ENCODE measurements around the gene SLC12A9.
A peak's percentile ranks its signal among the peaks of the same experiment; 100 is the strongest.
"Not testable (repeated sequence)": the region's sequence is repeated elsewhere in the genome, so short reads cannot be mapped to it uniquely, and the experiment has no call there.

SLC12A9 gene, protein sequence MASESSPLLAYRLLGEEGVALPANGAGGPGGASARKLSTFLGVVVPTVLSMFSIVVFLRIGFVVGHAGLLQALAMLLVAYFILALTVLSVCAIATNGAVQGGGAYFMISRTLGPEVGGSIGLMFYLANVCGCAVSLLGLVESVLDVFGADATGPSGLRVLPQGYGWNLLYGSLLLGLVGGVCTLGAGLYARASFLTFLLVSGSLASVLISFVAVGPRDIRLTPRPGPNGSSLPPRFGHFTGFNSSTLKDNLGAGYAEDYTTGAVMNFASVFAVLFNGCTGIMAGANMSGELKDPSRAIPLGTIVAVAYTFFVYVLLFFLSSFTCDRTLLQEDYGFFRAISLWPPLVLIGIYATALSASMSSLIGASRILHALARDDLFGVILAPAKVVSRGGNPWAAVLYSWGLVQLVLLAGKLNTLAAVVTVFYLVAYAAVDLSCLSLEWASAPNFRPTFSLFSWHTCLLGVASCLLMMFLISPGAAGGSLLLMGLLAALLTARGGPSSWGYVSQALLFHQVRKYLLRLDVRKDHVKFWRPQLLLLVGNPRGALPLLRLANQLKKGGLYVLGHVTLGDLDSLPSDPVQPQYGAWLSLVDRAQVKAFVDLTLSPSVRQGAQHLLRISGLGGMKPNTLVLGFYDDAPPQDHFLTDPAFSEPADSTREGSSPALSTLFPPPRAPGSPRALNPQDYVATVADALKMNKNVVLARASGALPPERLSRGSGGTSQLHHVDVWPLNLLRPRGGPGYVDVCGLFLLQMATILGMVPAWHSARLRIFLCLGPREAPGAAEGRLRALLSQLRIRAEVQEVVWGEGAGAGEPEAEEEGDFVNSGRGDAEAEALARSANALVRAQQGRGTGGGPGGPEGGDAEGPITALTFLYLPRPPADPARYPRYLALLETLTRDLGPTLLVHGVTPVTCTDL

DNA sequence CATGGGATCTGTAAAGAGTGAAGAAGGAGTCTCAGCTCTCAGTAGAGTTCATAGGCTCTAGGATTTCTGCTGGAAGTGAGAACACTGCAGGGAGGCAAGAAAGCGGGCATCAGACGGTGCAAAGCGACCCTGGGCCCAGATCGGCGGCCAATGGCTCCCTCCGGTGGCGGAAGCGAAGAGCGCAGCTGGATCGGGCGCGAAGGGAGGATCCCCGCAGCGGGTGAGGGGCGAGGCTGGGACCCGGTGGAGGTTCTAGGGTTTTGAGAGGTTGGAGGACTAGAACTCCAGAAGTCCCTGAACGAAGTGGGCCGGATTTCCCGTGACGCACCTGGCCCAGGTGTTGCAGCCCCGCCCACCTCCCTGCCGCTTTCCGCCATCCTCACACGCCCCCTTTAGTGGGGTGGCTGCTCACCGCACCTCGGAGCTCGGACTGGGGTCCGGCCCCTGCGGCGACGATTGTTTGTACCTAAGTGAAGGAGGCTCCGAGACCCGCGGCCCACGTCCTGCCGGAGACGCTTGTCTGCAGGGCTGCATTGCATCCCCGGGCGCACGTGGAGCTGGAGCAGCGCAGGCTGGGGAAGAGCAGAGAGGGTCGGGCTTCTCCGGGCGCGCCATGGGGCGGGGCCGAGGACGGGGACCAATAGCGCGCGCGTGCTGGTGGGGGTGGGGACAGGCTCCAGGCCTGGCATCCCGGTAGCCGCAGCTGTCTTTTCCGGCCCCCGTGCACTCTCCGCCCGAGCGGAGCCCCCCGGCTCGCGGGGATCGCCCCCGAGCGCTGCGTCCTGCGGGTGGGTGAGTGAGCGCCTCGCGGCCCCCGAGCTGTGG is at the start of gene SLC12A9:
Gene SLC12A9, plus strand, starts transcription at position 666 of the 825 bp plus-strand sequence. CDS start 1,485 bp downstream, outside the sequence.
- peak; percentile 98 for ATAC-seq
- Mint-ChIP-seq H3K27me3 (no peaks in the 10 kb centered on the region), H3K4me3 (peak within 1 kb of the TSS; percentile 85 to 99), H3K27ac (peak within 1 kb of the TSS; percentile 50 to 88), H3K9me3 (no peaks in the 10 kb centered on the region), H3K4me1 (peaks cover 52% of the 10 kb centered on the region)
- peak; percentile 85 to 86 for DNase-seq

DNA sequence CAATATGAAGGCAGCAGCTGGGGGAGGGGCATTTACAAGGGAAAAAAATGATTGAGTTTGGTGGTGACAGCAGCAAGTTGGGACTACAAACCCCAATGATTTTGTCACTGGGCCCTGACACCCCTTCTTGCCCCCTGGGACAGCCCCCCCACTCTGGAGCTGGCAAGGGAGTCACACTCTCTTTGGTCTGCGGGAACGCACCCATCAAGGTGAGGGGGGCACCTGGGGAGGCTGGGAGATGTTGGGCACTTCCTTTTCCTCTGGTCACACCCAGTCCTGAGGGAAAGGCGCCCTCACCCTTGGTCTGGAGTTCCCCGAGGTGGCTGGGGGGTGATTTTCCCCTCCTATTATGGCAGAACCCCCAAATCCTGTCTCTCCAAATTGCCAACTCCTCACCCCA is 49.6 kb upstream of the SLC12A9 start:
- Mint-ChIP-seq H3K9me3 (no peaks in the 10 kb centered on the region), H3K27me3 (peaks cover 17% of the 10 kb centered on the region), H3K27ac (no peak overlapping the region), H3K4me1 (peaks cover 10% of the 10 kb centered on the region), H3K4me3 (no peak overlapping the region)
- ATAC-seq (no peak), DNase-seq (no peak)

DNA sequence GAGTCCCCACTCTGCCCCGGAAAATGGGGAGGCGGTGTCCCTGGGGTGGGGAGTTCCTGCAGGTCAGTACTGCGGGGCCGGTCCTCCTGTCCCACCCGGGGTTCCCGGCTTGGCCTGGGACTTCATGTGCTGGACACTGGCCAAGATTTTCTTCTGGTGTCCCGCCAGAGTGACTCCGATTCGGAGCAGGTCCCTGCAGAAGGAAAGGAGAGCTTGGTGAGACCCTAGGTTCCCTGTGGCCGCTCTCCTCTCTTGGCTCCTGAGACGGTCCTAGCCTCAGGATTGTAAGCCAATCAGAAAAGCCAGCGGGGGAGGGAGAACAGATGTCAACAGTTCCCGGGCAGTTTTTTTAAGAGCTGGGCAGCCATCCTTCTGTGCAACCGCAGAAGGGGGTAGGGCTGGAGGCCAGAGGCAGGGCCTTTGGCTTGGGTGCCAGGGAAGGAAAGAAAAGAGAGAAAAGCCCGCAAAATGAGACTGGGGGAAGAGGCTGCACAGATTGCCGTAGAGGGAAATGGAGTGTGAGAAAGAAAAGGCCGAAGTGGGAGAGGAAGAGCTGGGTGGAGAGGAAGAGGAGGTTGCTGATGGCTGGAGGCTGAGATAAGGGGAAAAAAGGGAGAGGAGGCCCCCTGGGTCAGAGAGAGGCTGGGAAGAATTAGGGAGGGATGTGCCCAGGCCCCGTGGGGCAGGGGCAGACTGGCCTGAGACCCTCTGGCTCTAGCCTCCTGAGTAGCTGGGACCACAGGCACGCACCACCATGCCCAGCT is 48.9 kb upstream of the SLC12A9 start:
- Mint-ChIP-seq H3K4me1 (peaks cover 10% of the 10 kb centered on the region), H3K9me3 (no peaks in the 10 kb centered on the region), H3K27ac (peak overlapping the region in 1 of 2 donors; percentile 79), H3K4me3 (peak overlapping the region in 1 of 2 donors; percentile 0), H3K27me3 (peaks cover 11% of the 10 kb centered on the region)
- ATAC-seq = peak; percentile 68
- peak; percentile 23 to 53 for DNase-seq

DNA sequence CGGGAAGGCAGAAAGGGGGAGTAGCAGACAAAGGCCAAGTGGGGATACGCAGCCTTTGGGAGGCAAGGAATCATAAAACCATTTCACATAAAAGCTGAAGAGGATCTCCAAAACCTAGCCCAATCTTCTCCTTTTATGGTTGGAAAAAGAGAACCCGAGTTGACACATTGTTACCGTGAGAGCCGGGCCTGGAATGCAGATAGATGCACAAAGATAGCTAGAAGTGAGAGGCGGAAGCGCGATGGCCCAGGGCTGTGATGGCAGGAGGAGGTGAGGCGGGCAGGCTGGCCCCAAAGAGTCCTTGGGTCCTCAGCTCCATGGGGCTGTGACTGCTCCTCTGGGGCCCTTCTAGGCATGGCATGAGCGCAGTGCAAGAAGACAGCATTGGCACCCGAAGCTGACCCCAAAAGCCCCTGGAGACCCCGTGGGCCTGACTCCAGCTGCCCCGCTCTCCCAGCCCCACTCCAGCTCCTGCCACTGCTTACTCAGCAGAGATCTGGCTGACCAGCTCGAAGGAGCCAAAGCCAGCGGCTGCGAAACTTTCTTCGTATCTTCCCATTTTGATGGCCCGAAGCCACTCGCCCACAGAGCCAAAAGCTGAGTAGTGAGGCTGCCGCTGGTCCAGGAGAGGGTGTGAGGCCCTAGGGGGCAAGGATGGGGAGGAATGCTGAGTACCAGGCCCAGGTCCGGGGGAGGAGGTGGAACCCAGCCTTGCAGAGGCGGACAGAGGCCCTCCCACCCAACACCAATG is 47.7 kb upstream of the SLC12A9 start:
- H3K4me1 Mint-ChIP-seq = peaks cover 10% of the 10 kb centered on the region
- ATAC-seq (no peak), DNase-seq (no peak)
- H3K27me3 Mint-ChIP-seq = no peaks in the 10 kb centered on the region
- peak overlapping the region in 1 of 2 donors; percentile 35 for H3K27ac Mint-ChIP-seq
- no peaks in the 10 kb centered on the region for H3K9me3 Mint-ChIP-seq
- H3K4me3 Mint-ChIP-seq = no peak overlapping the region

DNA sequence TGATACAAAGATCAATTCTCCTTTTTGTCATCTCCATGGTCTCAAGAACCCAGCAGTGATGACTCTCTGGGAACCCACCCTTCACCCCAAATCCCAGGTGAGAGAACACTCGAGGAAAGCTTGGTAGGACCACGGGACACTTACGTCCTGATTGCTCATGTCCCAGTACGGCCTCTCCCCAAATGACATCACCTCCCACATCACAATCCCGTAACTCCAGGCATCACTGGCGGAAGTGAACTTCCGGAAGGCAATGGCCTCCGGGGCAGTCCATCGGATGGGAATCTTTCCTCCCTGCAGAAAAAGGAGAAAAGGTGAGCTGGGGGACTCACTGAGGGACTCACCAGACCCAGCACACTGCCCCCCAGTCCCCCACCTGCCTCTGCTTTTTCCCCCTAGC is 46.2 kb upstream of the SLC12A9 start:
- Mint-ChIP-seq H3K27ac (no peak overlapping the region), H3K27me3 (no peaks in the 10 kb centered on the region), H3K4me3 (no peak overlapping the region), H3K9me3 (no peaks in the 10 kb centered on the region), H3K4me1 (peaks cover 10% of the 10 kb centered on the region)
- DNase-seq (no peak), ATAC-seq (no peak)

DNA sequence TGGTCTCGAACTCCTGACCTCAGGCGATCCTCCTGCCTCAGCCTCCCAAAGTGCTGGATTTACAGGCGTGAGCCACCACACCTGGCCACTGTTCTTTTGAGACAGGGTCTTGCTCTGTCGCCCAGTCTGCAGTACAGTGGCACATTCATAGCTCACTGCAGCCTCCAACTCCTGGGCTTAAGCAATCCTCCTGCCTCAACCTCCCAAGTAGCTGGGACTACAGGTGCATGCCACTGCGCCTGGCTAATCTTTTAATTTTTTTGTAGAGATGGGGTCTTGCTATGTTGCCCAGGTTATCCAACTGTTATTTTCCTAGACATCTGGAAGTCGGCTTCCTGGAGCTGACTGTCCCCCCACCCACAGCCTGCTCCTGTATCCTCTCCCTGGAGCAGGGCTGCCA is 45.6 kb upstream of the SLC12A9 start:
- H3K27me3 Mint-ChIP-seq, H3K9me3 Mint-ChIP-seq, H3K4me3 Mint-ChIP-seq, ATAC-seq, DNase-seq, H3K4me1 Mint-ChIP-seq: not testable (repeated sequence)
- H3K27ac Mint-ChIP-seq = peak overlapping the region in 1 of 2 donors; percentile 8

DNA sequence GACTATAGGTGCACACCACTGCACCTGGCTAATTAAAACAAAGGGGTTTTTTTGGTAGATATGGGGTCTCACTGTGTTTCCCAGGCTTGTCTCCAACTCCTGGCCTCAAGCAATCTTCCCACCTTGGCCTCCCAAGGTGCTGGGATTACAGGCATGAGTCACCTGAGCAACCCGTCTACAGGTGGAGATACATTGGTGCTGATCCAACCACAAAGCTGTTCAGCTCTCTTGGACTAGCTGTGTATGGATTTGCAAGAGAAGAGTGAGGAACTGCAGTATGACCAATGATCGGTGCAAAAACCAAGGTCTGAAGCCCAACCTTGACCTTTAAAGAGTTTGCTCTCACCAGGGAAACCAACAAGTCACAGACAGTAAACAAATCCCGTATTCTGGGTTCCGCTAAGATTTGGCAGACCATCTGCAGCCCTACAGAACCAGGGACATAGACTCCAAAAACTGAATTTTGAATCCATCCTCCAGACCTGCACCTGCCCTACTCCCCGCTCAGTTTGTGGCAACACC is 44.1 kb upstream of the SLC12A9 start:
- H3K4me1 Mint-ChIP-seq = peaks cover 7% of the 10 kb centered on the region
- DNase-seq (no peak), ATAC-seq (no peak)
- no peaks in the 10 kb centered on the region for H3K9me3 Mint-ChIP-seq
- H3K27me3 Mint-ChIP-seq = no peaks in the 10 kb centered on the region
- H3K4me3 Mint-ChIP-seq = no peak overlapping the region
- H3K27ac Mint-ChIP-seq = no peak overlapping the region

DNA sequence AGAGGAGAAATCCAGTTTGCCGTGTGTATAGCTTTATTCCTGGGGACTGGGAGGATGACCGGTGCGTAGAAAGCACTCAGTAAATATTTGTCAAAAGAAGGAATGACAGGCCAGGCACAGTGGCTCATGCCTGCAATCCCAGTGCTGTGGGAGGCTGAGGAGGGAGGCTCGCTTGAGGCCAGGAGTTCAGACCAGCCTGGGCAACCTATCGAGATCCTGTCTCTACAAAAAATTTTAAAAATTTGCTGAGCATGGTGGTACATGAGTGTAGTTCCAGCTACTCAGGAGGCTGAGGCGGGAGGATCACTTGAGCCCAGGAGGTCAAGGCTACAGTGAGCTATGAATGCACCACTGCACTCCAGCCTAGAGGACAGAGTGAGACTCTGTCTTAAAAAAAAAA is 41.0 kb upstream of the SLC12A9 start:
- no peaks in the 10 kb centered on the region for H3K4me1 Mint-ChIP-seq
- H3K27ac Mint-ChIP-seq = no peak overlapping the region
- DNase-seq (no peak), ATAC-seq (no peak)
- no peak overlapping the region for H3K4me3 Mint-ChIP-seq
- no peaks in the 10 kb centered on the region for H3K9me3 Mint-ChIP-seq
- no peaks in the 10 kb centered on the region for H3K27me3 Mint-ChIP-seq

DNA sequence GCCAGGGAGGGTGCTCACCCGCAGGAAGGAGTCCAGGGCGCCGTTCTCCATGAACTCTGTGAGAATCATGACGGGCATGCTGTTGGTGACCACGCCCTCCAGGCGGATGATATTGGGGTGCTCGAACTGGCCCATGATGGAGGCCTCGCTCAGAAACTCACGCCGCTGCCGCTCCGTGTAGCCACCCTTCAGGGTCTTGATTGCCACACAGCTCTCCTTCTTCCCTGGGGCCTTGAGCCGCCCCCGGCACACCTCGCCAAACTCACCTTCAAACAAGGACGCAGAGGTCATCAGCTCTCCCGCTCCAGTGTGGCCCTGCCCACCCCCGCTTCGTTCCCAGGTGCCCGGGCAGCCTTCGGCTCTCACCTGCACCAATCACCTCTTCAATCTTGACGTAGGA is 39.8 kb upstream of the SLC12A9 start:
- Mint-ChIP-seq H3K4me3 (no peak overlapping the region), H3K27me3 (no peaks in the 10 kb centered on the region), H3K27ac (no peak overlapping the region), H3K9me3 (no peaks in the 10 kb centered on the region), H3K4me1 (no peaks in the 10 kb centered on the region)
- ATAC-seq (no peak), DNase-seq (no peak)

DNA sequence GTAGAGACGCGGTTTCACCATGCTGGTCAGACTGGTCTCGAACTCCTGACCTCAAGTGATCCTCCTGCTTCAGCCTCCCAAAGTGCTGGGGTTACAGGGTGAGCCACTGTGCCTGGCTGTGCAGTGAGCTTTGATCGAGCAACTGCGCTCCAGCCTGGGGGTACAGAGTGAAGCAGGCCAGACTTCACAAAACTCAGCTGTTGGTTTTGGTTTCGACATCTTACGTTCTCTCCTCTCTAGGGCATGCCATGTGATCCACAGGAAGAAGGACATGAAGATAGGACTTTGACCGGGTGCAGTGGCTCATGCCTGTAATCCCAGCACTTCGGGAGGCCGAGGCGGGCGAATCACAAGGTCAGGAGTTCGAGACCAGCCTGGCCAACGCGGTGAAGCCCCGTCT is 36.0 kb upstream of the SLC12A9 start:
- DNase-seq, H3K4me3 Mint-ChIP-seq, ATAC-seq, H3K4me1 Mint-ChIP-seq, H3K9me3 Mint-ChIP-seq, H3K27ac Mint-ChIP-seq, H3K27me3 Mint-ChIP-seq: not testable (repeated sequence)

DNA sequence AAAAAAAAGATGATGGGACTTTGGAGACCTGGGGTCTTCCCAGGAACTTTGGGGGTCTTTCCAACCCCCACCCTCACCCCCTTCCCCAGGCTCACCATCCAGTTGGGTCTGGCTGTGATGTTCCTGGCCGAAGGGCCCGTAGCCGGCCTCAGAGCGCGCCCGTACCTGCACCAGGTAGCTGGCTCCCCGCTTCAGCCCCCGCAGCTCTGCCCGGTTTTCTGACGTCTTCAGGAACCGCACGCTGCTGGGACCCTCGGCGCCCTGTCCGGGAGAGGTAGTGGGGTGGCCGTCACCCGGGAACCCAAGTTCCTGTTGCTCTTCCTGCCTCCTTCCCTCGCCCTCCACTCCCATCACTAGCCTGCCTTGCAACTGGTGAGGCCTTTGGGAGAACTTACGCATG is 35.4 kb upstream of the SLC12A9 start:
- no peak for DNase-seq
- no peak for ATAC-seq
- Mint-ChIP-seq H3K27ac (peak overlapping the region in 1 of 2 donors; percentile 37), H3K4me3 (no peak overlapping the region), H3K9me3 (no peaks in the 10 kb centered on the region), H3K27me3 (no peaks in the 10 kb centered on the region), H3K4me1 (no peaks in the 10 kb centered on the region)

DNA sequence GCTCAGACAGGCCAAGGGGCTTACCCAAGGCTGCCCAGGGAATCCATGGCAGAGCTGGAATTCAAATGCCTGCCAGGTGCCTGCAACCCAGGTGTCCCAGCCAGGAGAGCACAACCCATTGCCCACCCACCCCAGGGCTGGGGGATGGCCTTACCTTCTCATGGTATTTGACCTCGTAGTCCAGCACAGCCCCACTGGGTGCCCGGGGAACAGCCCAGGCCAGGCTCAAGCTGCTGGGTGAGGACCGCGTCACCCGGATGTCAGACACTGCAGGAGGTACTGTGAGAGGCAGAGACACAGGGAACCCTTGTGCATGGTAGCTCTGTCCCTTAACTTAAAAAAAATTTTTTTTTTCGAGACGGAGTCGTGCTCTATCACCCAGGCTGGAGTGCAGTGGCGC is 34.1 kb upstream of the SLC12A9 start:
- Mint-ChIP-seq H3K27me3 (no peaks in the 10 kb centered on the region), H3K4me3 (no peak overlapping the region), H3K9me3 (no peaks in the 10 kb centered on the region), H3K27ac (no peak overlapping the region), H3K4me1 (no peaks in the 10 kb centered on the region)
- no peak for DNase-seq
- no peak for ATAC-seq

DNA sequence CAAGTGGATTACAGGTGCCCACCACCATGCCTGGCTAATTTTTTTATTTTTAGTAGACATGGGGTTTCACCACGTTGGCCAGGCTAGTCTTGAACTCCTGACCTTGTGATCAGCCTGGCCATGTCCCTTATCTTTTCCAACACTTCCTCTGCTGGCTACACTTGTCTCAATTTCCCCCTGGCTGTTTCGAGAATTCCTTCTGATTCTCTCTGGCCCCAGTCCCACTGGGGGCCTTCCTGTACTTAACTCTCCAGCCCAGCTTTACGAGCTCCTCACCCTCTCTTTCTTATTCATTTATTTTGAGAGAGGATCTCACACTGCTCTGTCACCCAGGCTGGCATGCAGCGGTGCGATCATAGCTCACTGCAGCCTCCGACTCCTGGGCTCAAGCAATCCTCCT is 33.7 kb upstream of the SLC12A9 start:
- DNase-seq (no peak), ATAC-seq (no peak)
- Mint-ChIP-seq H3K9me3 (no peaks in the 10 kb centered on the region), H3K4me1 (no peaks in the 10 kb centered on the region), H3K27ac (peak overlapping the region in 1 of 2 donors; percentile 45), H3K27me3 (no peaks in the 10 kb centered on the region), H3K4me3 (no peak overlapping the region)

DNA sequence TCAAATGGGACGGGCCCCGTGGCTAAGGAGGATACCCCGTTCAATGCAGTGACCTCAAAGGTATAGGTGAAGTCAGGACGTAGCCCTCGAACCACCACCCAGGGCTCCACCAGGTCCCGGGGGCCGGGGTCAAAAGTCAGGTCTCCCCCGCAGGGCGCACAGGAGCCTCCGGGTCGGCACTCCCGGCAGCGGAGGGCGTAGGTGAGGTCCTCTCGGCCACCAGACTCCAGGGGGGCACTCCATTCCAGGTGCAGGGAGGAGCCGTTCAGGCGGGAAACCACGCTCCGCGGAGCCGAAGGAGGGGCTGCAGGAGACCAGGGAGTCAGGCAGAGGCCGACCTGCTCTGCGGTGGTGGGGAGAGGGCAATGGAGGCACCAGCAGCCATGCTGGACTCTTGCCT is 32.9 kb upstream of the SLC12A9 start:
- ATAC-seq (no peak), DNase-seq (no peak)
- H3K27ac Mint-ChIP-seq = no peak overlapping the region
- no peak overlapping the region for H3K4me3 Mint-ChIP-seq
- peaks cover 5% of the 10 kb centered on the region for H3K27me3 Mint-ChIP-seq
- H3K4me1 Mint-ChIP-seq = no peaks in the 10 kb centered on the region
- no peaks in the 10 kb centered on the region for H3K9me3 Mint-ChIP-seq

Measured in stimulated activated naive CD8-positive, alpha-beta T cell treated with anti-CD3 and anti-CD28 coated beads, Interleukin-15, amount 100 ng/mL, for 72 hours (primary cell).